K562 (cell line): ENCODE measurements around the gene RAB4B. TPM values are rescaled to one million over a fixed set of nuclear protein-coding genes. Genes with fewer than 3 reads are reported as not detected.
A peak's percentile ranks its signal among the peaks of the same experiment; 100 is the strongest.

Source experiments
- ATF4 ChIP-seq: fragments of 450-650 bp; formaldehyde crosslinking; IDR thresholded peaks from 2 replicates; pipeline ENCODE4 v1.4.0; 2022; ENCODE audit warnings: mild to moderate bottlenecking, moderate library complexity
- BRD9 ChIP-seq: fragments of 450-650 bp; IDR thresholded peaks from 2 replicates; pipeline ENCODE4 v1.6.1; 2018; ENCODE audit warnings: low read depth; ENCODE audit not compliant: partially characterized antibody
- CBFA2T3 ChIP-seq: fragments of 450-650 bp; IDR thresholded peaks from 2 replicates; pipeline ENCODE4 v1.6.1; 2017
- CBX5 ChIP-seq: IDR thresholded peaks from 2 replicates; pipeline ENCODE4 v1.6.1; 2014; ENCODE audit warnings: low read depth, borderline replicate concordance
- CREB5 ChIP-seq: fragments of 250-450 bp; sonication (Bioruptor Pico); IDR thresholded peaks from 2 replicates; pipeline ENCODE4 v1.5.0; 2020; ENCODE audit warnings: mild to moderate bottlenecking
- HDAC2 ChIP-seq: fragments of 450-650 bp; IDR thresholded peaks from 2 replicates; pipeline ENCODE4 v1.6.1; 2016; ENCODE audit warnings: mild to moderate bottlenecking
- HMG20A ChIP-seq: fragments of 450-650 bp; formaldehyde crosslinking; conservative IDR thresholded peaks from 2 replicates; pipeline ENCODE4 v1.4.0; 2020; ENCODE audit warnings: mild to moderate bottlenecking, mixed read lengths
- HMG20B ChIP-seq: fragments of 250-450 bp; sonication (Bioruptor Pico); IDR thresholded peaks from 2 replicates; pipeline ENCODE4 v1.5.0; 2021; ENCODE audit warnings: mild to moderate bottlenecking
- IRF9 ChIP-seq: fragments of 450-650 bp; IDR thresholded peaks from 2 replicates; pipeline ENCODE4 v1.6.1; 2016; ENCODE audit warnings: missing biosample characterization, missing genetic modification characterization
- KLF16 ChIP-seq: IDR thresholded peaks from 2 replicates; pipeline ENCODE4 v1.6.1; 2016; ENCODE audit warnings: antibody characterized with exemption
- MAFF ChIP-seq: IDR thresholded peaks from 2 replicates; pipeline ENCODE4 v1.6.1; 2012; ENCODE audit warnings: low read length, improper control_type of control experiment
- PHB ChIP-seq: fragments of 250-450 bp; sonication (Bioruptor Pico); IDR thresholded peaks from 2 replicates; pipeline ENCODE4 v1.5.0; 2021
- POLR2AphosphoS2 ChIP-seq: IDR thresholded peaks from 2 replicates; pipeline ENCODE4 v1.6.1; 2012; ENCODE audit warnings: low read length, improper control_type of control experiment
- PTRF ChIP-seq: fragments of 450-650 bp; IDR thresholded peaks from 2 replicates; pipeline ENCODE4 v1.6.1; 2016; ENCODE audit warnings: mild to moderate bottlenecking, missing genetic modification characterization, missing compliant biosample characterization
- PTTG1 ChIP-seq: fragments of 450-650 bp; IDR thresholded peaks from 2 replicates; pipeline ENCODE4 v1.6.1; 2016; ENCODE audit warnings: low read depth, mild to moderate bottlenecking, missing genetic modification characterization, missing compliant biosample characterization
- RBM15 ChIP-seq: fragments of 200-400 bp; formaldehyde crosslinking; IDR thresholded peaks from 2 replicates; pipeline ENCODE4 v1.6.1; 2018; ENCODE audit warnings: mild to moderate bottlenecking, low read length, moderate library complexity; ENCODE audit not compliant: insufficient read depth
- SETDB1 ChIP-seq: IDR thresholded peaks from one replicate; pipeline ENCODE4 v1.6.1; 2012; ENCODE audit warnings: low read length, control low read depth, inconsistent platforms
- SIN3B ChIP-seq: fragments of 450-650 bp; IDR thresholded peaks from 2 replicates; pipeline ENCODE4 v1.6.1; 2017; ENCODE audit warnings: low read depth, mild to moderate bottlenecking, moderate library complexity
- U2AF1 ChIP-seq: fragments of 200-400 bp; formaldehyde crosslinking; optimal IDR thresholded peaks from 2 replicates; pipeline ENCODE3; 2017; ENCODE audit warnings: mild to moderate bottlenecking, low read depth, low read length, moderate library complexity
- UBTF ChIP-seq, 2 experiments: IDR thresholded peaks; 2 replicates each; pipeline ENCODE4 v1.6.1; 2012; ENCODE audit warnings: improper control_type of control experiment in 2 of 2, low read depth in 2 of 2, low read length in 2 of 2, borderline replicate concordance in 1 of 2
- ZNF143 ChIP-seq: sonication (generic); formaldehyde crosslinking; IDR thresholded peaks from 2 replicates; pipeline ENCODE4 v1.9.0; 2022; ENCODE audit warnings: mild to moderate bottlenecking, missing genetic modification reagents
- ZNF395 ChIP-seq: fragments of 200-800 bp; sonication (Bioruptor generic); IDR thresholded peaks from 2 replicates; pipeline ENCODE4 v1.6.1; 2017; ENCODE audit warnings: missing genetic modification characterization, missing compliant biosample characterization
- ZNF57 ChIP-seq: fragments of 450-650 bp; formaldehyde crosslinking; IDR thresholded peaks from 2 replicates; pipeline ENCODE4 v1.4.0; 2020; ENCODE audit warnings: mild to moderate bottlenecking, moderate library complexity
- polyA plus RNA-seq, 8 experiments: library from polyadenylated mRNA; depleted of rRNA in 4 of 8; stranded (reverse) in 5 of 8; unstranded in 3 of 8; fragments of >200 nt; fragmentation: Nextera tagmentation in 2 of 8; fragmentation: Illumina TruSeq in 1 of 8; extraction: Ambion mirVana in 2 of 8; extraction: Trizol in 1 of 8; gene quantifications; 2 replicates each; pipeline versions ENCODE4 v1.2.1 to v1.2.3, GENCODE V29; 2011 to 2014; ENCODE audit warnings: inconsistent platforms in 1 of 8, missing spikeins in 1 of 8
- total RNA-seq, 7 experiments: library from RNA; depleted of rRNA in 6 of 7; stranded (reverse); fragments of >200 nt in 6 of 7; fragmentation: Illumina TruSeq in 2 of 7; extraction: Trizol in 2 of 7; gene quantifications; 2 replicates each; pipeline versions ENCODE4 v1.2.1 to v1.2.3, GENCODE V29; 2011 to 2021; ENCODE audit warnings: low replicate concordance in 1 of 7

RAB4B gene
- total and polyA plus RNA-seq, 9 of the 15 experiments (the other 6 are each of a cell fraction or from before 2014, with no cell fraction given) = 0.28 to 20.4 (median 9.0) TPM

GRCh38 chr19:40806423-40807146, 28.5 kb downstream of the RAB4B start (continued):
- TF ChIP-seq UBTF (IDR thresholded peaks at IDR 0.05; ENCODE audit: borderline replicate concordance in 1 of 2, low read depth in 2 of 2, low read length in 2 of 2) = no peak
- TF ChIP-seq PTRF = no peak
- no peak for TF ChIP-seq SIN3B
- TF ChIP-seq ZNF395 = no peak
- 0 out of 2 replicates have a peak, but pooled peaks have one; percentile 22 for TF ChIP-seq ZNF143
- TF ChIP-seq HMG20B (CRISPR knock-in tag) = no peak
- TF ChIP-seq IRF9 (tag) = no peak
- no peak for TF ChIP-seq SETDB1
- no peak for TF ChIP-seq PHB (CRISPR knock-in tag)
- no peak for TF ChIP-seq PTTG1 (tag)
- 0 out of 2 replicates have a peak, but pooled peaks have one; percentile 21 for TF ChIP-seq KLF16
- no peak for TF ChIP-seq BRD9
- no peak for TF ChIP-seq ATF4 (CRISPR knock-in tag)
- TF ChIP-seq HMG20A (CRISPR knock-in tag) = no peak
- TF ChIP-seq U2AF1 = no peak
- no peak for TF ChIP-seq MAFF
- peak; percentile 35; the same call in 1 of the 2 replicates for TF ChIP-seq POLR2AphosphoS2
- TF ChIP-seq CBX5 = no peak
- no peak for TF ChIP-seq HDAC2
- TF ChIP-seq CBFA2T3 = no peak
- TF ChIP-seq ZNF57 = no peak
- TF ChIP-seq RBM15 = no peak
- no peak for TF ChIP-seq CREB5 (CRISPR knock-in tag)
